ENCODE measurements around the gene GH2.
"Not testable (repeated sequence)": the region's sequence is repeated elsewhere in the genome, so short reads cannot be mapped to it uniquely, and the experiment has no call there.

The GH2 gene

DNA sequence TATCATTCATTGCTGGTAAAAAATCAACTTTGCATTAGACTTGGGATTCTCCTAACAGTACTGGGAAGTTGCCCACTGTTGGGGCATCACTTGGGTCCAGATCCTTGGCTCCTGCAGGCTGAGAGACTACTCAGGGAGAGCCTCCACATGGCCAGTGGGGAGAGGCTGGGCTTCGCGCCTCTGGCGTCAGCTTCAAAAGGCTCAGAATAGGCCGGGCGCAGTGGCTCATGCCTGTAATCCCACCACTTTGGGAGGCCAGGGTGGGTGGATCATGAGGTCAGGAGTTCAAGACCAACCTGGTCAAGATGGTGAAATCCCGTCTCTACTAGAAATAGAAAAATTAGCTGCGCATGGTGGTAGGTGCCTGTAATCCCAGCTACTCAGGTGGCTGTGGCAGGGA is 32.7 kb upstream of the GH2 start:
- DNase-seq (ENCODE audit: low read depth): no peak
- H3K4me3 ChIP-seq (ENCODE audit: low read depth, low read length): no peak overlapping the region

- DNase-seq (ENCODE audit: low read depth): no peak
- no peak overlapping the region for H3K4me3 ChIP-seq (ENCODE audit: low read depth, low read length)
Observed at GRCh38 chr17:63911657-63912100, 29.9 kb upstream of the GH2 start.

DNA sequence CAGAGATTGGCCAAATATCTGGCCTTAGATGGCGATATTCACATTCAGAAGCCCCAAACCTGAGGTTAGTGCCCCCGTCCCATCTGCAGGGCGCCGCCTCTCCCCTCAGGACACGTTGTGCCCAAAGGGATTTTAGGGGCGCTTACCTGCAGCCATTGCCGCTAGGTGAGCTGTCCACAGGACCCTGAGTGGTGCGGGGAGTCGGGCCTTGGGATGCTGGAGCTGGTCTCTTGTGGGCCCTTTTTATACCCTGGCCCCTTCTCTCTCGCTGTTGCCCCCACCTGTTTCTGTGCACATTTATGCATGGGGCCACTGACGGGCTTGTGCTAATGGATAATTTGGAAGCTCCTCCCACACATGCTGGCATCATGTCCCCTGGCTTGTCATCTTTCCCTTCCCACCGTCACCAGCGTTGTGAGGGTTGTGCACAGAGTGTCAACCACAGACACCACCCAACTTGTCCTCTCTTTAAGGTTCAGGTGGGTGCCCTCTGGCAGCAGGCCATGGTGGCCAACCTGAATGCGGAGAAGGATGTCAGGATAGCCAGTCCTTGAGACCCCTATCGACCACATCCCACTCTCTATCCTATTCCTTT is 29.4 kb upstream of the GH2 start, which contains the start of gene CSHL1:
Gene CSHL1 (minus strand): TSS at position 218 of the 595 bp plus-strand sequence. CDS start 62 bp downstream, at position 156.
- no peak for DNase-seq (ENCODE audit: low read depth)
- no peak within 1 kb of the TSS for H3K4me3 ChIP-seq (ENCODE audit: low read depth, low read length)

DNA sequence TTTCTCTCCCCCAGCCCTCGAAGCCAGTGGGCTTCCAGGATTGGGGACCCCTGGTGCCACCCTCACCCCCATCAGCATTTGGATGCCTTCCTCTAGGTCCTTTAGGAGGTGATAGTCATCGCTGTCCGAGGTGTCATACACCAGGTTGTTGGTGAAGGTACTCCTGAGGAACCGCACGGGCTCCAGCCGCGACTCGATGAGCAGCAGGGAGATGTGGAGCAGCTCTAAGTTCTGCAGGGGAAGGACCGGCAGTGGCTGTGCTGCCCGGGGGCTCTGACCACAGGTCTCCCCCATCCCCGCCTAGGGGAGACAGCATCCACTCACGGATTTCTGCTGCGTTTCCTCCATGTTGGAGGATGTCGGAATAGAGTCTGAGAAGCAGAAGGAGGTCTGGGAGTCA is 28.4 kb upstream of the GH2 start:
- DNase-seq (ENCODE audit: low read depth): no peak
- no peak overlapping the region for H3K4me3 ChIP-seq (ENCODE audit: low read depth, low read length)

DNA sequence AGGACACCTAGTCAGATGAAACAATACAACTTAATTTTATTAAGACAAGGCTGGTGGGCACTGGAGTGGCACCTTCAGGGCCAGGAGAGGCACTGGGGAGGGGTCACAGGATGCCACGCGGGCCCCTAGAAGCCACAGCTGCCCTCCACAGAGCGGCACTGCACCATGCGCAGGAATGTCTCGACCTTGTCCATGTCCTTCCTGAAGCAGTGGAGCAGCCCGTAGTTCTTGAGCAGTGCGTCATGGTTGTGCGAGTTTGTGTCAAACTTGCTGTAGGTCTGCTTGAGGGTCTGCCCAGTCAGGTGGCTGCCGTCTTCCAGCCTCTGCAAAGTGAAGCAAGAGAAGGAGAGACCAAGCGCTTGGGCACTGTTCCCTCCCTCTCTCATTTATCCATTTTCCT is 27.8 kb upstream of the GH2 start:
- not testable (repeated sequence) for H3K4me3 ChIP-seq (ENCODE audit: low read depth, low read length); DNase-seq (ENCODE audit: low read depth)

GRCh38 chr17:63907161-63907778 is 25.5 kb upstream of the GH2 start:
- not testable (repeated sequence) for H3K4me3 ChIP-seq (ENCODE audit: low read depth, low read length); DNase-seq (ENCODE audit: low read depth)

- not testable (repeated sequence) for DNase-seq (ENCODE audit: low read depth); H3K4me3 ChIP-seq (ENCODE audit: low read depth, low read length)
Observed at GRCh38 chr17:63904796-63905195, 23.1 kb upstream of the GH2 start.

DNA sequence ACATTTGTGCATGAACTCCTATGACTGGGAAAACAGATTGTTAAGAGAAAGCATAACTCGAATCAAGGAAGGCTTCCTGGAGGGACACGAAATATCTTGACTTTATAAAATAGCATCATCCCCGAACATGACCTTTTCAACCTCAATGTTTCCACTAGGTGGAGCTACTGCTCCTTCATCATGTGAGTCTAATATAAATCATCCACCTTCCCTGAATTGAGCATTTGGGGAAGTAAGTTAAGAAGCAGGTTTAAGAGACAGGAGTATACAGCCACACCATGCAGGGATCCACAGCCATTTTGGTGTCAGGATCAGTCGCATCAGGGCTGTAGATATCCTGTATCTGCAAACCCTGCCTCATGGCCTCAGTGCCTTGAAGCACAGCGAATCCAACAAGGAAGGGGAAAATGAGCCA is 22.1 kb upstream of the GH2 start:
- DNase-seq (ENCODE audit: low read depth): not testable (repeated sequence)

DNA sequence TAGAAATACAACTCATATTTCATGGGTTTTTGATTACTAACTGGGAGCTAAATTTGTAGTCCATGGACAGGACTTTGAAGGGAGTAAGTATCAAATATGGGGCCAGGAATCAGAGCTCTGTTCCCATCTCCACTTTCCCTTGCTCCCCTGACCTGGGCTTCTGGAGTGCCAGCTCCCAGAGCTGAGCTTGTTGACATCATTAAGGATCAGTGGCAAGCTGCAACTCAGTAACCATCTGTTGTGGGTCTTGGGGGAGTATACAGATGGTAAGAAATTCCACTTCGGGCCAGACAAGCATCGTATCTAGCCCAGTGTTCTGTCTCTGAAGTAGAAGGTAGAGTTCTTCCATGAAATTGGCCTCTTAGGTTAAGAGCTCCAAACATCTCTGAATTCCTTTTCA is 20.2 kb upstream of the GH2 start:
- not testable (repeated sequence) for DNase-seq (ENCODE audit: low read depth); H3K4me3 ChIP-seq (ENCODE audit: low read depth, low read length)

More for the DNA sequence above, 22.1 kb upstream of the GH2 start:
- not testable (repeated sequence) for H3K4me3 ChIP-seq (ENCODE audit: low read depth, low read length)

DNA sequence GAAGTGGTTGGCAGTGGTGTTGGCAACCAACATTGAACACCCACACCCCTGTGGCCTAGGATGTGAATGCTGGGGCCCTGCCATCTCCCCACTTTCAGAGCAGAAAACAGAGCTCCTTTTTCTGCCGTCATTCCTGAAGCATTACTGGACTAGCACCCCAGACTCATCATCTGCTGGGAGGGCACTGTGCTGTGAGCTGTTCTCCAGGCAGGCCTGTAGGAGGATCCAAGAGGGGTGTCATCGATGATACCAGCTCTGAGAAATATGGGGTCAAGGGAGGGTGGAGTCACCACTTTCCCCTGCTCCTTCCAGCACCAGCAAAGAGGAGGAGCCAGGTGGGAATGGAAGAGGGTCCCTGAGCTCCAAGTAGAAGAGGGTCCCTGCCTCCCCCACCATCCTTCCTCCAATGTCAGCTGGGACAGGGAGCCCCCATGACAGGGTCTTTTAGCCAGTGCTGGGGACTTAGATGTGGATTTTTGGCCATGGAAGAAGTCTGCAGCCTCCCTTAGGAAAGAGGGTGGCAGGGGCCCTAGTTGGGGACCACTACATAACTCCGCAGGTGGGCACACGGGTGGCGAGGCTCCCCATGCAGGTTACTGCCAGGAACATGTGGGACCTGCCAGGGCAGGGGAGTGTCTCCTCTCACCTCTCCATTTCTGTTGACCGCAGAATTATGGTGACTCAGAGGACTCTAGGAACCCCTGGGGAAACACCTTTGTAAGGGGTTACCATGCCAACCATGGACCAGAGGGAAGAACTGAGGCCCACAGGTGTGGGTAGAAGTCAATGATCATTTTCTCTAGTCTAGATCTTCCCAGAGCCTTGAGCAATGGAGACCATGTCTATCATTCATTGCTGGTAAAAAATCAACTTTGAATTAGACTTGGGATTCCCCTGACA is 17.4 kb upstream of the GH2 start:
- DNase-seq (ENCODE audit: low read depth); H3K4me3 ChIP-seq (ENCODE audit: low read depth, low read length): not testable (repeated sequence)

GRCh38 chr17:63896524-63897354 is 15.0 kb upstream of the GH2 start, which contains the start of gene CSH1:
Gene CSH1 (minus strand): TSS chr17:63896574. CDS start chr17:63896511, 63 bp downstream.
- DNase-seq (ENCODE audit: low read depth); H3K4me3 ChIP-seq (ENCODE audit: low read depth, low read length): not testable (repeated sequence)

- not testable (repeated sequence) for DNase-seq (ENCODE audit: low read depth); H3K4me3 ChIP-seq (ENCODE audit: low read depth, low read length)
Observed at GRCh38 chr17:63894821-63895220, 13.1 kb upstream of the GH2 start.

DNA sequence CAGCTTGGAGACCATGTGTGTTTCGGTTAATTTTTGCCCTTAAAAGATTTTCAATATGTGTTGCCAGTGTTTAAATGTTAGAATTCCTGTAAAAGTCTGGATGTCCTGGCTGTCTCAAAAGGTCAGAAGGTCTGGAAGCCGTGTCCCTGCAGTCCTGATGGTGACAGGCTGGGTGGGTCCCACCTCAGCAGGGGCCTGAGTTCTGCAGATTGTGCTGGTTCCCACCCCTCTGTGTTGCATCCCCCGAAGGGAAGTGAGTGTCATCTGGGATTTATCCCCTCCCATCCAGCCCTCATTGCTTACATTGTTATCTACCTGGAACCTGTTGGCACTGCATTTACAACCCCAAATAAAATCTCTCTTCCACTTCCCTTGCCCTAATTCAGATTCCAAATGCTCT is 12.3 kb upstream of the GH2 start:
- not testable (repeated sequence) for DNase-seq (ENCODE audit: low read depth); H3K4me3 ChIP-seq (ENCODE audit: low read depth, low read length)

DNA sequence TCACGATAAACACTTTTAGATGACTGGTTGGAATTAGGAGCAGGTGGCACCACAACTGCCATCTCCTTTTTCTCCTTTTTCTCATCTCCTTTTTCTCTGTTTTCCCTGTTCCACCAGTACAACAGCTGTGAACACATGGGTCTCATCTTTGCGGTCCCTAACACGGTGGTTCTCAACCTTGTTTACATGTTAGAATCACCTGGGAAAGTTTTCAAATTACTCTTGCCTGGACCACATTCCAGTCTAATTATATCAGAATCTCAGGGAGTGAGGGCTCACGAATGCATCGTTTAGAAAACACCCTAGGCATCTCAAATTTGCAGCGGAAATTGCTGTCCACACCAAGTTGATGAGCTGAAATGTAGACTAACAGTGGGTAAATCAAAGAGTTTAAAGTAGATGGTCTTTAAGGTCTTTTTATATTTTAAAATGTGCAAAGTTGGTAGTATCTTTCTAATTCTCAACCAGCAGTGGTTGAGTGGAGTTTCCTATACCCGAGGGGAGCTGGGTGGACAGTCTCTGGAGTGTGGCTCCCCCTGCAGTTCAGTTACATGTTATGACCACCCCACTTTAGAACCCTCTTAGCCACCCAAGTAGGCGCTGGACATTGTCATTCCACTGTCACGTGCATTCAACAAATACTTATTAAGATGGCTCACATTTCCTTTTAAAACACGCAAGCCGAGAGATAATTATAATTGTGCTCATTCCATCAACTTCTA is 10.7 kb upstream of the GH2 start:
- not testable (repeated sequence) for DNase-seq (ENCODE audit: low read depth); H3K4me3 ChIP-seq (ENCODE audit: low read depth, low read length)

DNA sequence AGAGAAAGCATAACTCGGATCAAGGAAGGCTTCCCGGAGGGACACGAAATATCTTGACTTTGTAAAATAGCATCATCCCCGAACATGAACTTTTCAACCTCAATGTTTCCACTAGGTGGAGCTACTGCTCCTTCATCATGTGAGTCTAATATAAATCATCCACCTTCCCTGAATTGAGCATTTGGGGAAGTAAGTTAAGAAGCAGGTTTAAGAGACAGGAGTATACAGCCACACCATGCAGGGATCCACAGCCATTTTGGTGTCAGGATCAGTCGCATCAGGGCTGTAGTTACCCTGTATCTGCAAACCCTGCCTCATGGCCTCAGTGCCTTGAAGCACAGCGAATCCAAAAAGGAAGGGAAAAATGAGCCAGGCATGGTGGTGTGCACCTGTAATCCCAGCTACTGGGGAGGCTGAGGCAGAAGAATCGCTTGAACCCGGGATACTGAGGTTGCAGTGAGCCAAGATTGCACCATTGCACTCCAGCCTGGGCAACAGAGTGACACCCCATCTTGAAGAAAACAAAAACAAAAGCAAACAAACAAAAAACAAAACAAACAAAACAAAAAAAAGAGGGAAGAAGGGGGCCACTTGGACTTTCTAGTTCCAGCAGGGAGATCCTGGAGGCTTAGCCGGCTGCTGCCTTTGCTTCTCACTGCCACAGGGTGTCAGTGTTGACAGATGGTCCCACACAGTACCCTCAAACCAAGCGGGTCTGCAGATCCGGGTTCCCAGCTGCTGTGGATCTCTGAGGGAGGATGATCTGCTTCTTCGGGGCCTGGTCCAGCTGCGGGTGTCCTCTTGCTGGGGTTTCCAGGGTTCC is 7.5 kb upstream of the GH2 start:
- H3K4me3 ChIP-seq (ENCODE audit: low read depth, low read length); DNase-seq (ENCODE audit: low read depth): not testable (repeated sequence)

- not testable (repeated sequence) for DNase-seq (ENCODE audit: low read depth); H3K4me3 ChIP-seq (ENCODE audit: low read depth, low read length)
Observed at GRCh38 chr17:63885119-63885518, 3.4 kb upstream of the GH2 start.

GRCh38 chr17:63882626-63883126 is 932 bp upstream of the GH2 start:
- not testable (repeated sequence) for DNase-seq (ENCODE audit: low read depth); H3K4me3 ChIP-seq (ENCODE audit: low read depth, low read length)

DNA sequence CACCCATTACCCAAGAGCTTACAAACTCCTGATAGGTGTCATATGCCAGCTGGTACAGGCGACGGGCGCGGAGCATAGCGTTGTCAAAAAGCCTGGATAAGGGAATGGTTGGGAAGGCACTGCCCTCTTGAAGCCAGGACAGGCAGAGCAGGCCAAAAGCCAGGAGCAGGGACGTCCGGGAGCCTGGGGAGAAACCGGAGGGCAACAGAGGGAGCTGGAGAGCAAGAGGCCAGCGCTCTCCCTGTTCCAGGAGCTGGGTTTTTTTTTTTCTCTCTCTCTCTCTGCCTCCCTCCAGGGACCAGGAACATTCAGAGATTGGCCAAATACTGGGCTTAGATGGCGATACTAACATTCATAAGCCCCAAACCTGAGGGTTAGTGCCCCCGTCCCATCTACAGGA is 407 bp downstream of the GH2 start:
- H3K4me3 ChIP-seq (ENCODE audit: low read depth, low read length); DNase-seq (ENCODE audit: low read depth): not testable (repeated sequence)
